CD4-positive, alpha-beta T cell treated with Interleukin-4 for 1 hour (primary cell): Measurements from ENCODE around the gene UAP1L1.

Source experiments
- DNase-seq, 2 donors: peaks; one replicate each; pipeline ENCODE4 v3.0.0-alpha.2; 2020 to 2022

Gene UAP1L1

GRCh38 chr9:137077758-137078693 lies 709 bp downstream of the UAP1L1 start:
- peak; percentile 45 to 53 for DNase-seq

DNA sequence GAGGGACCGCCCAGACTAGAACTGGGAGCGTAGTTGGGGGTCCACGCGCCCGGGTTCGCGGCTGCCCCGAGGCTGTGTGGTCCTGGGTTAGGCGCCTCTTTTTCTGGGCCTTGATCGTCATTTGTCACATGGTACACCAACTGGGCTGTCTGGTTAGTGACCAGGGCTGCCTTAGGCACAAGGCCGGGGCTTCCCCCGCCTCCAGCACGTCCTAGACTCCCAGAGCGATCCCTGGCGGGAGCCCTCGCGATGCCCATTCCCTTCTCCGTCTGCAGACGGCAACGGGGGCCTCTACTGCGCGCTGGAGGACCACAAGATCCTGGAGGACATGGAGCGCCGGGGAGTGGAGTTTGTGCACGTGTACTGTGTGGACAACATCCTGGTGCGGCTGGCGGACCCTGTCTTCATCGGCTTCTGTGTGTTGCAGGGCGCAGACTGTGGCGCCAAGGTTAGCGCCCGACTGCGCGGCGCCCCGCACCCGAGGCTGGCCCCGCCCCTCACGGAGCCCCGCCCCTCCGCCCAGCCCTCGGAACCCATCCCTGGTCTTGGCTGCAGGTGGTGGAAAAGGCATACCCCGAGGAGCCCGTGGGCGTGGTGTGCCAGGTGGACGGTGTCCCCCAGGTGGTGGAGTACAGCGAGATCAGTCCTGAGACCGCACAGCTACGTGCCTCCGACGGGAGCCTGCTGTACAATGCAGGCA lies 1.5 kb downstream of the UAP1L1 start:
- no peak for DNase-seq

- DNase-seq = no peak
Observed at GRCh38 chr9:137079401-137079787, 2.1 kb downstream of the UAP1L1 start.

GRCh38 chr9:137080260-137081122 lies 3.2 kb downstream of the UAP1L1 start:
- no peak for DNase-seq

DNA sequence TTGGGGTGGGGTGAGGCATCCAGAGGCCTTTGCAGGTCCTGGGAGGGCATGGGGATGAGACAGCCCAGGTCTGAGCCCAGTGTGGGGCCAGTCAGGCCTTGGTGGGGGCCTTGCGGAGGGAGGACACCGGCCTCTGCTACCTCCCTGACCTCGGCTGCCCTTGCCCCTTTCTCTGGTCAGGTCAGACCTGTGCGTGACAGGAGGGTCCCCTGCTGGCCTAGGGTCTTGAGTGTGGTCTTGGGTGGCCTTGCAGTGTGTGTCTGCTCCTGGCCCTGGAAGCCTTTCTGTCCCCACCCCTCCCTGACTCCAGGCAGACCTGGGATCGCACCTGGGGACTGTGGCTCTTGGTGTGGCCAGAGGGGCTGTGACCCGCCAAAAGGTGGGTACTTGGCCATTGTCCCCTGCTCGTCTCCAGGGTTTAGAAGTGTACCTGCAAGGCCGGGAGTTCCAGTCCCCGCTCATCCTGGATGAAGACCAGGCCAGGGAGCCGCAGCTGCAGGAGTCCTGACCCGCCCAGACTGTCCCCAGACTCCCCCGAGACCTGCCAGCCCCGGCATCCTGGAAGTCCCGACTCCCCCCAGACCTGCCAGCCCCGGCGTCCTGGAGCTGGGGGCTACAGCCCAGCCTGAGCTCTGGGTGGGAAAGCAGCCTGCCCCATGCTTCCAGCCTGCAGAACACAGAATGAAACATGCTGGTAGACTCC lies 5.1 kb downstream of the UAP1L1 start:
- no peak for DNase-seq

GRCh38 chr9:137082925-137083290 lies 5.6 kb downstream of the UAP1L1 start:
- no peak for DNase-seq

- no peak for DNase-seq
Observed at GRCh38 chr9:137083394-137084004, 6.2 kb downstream of the UAP1L1 start.

GRCh38 chr9:137084526-137084925 lies 7.2 kb downstream of the UAP1L1 start:
- no peak for DNase-seq

DNA sequence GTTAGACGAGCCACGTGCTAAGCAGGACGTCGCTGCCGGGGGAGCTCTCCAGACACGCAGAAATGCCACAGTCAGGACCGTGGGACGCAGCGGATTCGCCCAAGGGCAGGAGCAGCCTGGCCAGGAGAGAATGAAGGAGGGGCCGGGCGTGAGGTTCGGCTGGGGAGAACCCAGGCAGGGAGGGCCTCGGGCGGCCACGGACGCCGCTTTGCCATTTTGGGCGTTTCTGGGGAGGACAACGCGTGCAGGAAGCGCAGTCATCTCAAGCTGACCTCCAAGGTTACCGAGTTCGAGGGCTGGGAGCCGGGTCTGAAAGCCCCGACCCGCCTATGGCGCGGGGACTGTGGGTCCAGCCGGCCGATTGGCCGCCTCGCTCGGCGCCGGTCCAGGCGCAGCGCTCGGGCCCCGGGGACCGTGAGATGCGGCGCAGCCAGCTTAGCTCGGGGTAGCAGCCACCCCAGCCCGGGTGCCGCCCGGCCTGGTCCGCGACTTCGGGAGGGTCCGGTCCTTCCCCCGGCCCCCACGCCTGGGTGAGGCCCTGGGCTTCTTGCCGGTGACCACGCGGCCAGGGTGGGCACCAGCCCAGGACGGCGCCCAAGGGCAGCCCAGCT lies 8.7 kb downstream of the UAP1L1 start:
- DNase-seq = peak; percentile 37 to 39

DNA sequence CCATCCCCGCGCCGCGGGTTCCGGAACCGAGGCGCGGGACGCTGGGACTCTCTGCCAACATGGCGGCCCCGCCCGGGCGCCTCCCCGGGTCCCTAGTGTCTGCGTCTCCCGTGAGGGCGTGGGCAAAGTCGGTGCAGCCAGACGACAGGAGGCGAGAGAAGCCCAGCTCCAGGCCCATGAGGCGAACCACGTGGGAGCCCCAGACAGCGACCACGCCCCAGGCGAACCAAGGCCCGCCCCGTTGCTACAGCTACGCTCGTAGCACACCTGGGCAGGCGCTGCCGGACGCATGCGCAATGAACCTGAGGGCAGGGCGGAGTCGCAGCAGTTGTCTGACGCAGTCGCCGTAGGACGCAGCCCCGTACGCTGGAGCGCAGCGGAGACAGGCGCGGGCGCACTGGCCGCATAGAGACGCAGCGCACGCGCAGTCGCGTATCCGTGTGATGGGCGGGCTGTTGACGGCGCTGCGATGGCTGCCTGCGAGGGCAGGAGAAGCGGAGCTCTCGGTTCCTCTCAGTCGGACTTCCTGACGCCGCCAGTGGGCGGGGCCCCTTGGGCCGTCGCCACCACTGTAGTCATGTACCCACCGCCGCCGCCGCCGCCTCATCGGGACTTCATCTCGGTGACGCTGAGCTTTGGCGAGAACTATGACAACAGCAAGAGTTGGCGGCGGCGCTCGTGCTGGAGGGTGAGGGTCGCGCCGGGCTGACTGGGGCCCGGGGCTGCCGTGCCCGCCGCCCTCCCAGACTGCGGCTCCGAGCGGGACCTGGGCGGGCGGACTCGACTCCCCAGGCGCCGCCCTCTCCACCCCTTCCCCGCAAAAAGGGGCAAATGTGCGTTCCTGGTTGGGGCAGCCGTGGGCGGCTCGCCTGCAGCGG lies 9.5 kb downstream of the UAP1L1 start, which contains the start of gene MAN1B1:
Gene MAN1B1, plus strand, starts transcription at position 455 of the 878 bp plus-strand sequence. Its CDS starts 15 bp downstream, at position 470.
- peak; percentile 99 to 100 for DNase-seq

DNA sequence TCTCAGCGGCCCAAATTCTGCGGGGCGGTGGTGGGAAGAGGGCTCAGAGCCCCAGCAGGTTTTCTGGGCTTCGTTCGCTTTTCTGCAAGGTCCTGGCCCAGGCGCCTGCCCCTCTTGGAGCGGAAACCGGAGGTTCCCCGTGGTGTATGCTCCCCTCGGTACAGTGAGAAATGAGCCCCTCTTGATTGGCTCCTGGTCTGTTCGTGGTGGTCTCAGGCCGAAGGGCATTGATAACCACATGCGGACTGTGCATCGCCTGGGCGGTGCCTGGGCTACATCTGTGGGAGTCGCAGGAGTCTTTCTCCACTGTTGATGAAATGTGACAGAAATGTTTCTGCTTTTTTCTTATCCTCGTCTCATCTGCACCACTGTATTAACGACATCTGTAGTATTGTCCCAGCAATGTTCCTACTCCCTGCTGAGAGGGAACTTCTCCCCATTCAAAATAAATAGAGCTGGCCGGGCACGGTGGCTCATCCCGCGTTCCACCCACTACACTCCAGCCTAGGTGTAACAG lies 10.2 kb downstream of the UAP1L1 start:
- no peak for DNase-seq

DNA sequence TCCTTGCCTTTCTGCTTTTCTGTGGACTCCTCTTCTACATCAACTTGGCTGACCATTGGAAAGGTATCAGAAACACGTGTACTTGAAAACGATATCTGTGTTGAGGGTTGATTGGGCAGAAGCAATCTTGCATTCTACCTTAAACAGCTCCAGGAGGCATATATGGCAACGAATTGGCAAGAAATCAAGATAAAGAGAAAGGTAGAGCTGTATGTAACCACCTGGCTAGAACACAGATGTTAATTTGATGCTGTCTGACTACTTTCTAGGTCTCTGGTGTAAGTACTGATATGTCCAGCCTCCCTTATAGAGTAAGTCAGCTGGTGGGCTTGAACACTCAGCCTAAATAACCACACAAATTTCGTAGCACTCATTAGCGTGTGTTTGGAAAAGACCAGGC lies 10.8 kb downstream of the UAP1L1 start:
- DNase-seq = no peak

GRCh38 chr9:137089232-137089947 lies 12.1 kb downstream of the UAP1L1 start:
- no peak for DNase-seq

DNA sequence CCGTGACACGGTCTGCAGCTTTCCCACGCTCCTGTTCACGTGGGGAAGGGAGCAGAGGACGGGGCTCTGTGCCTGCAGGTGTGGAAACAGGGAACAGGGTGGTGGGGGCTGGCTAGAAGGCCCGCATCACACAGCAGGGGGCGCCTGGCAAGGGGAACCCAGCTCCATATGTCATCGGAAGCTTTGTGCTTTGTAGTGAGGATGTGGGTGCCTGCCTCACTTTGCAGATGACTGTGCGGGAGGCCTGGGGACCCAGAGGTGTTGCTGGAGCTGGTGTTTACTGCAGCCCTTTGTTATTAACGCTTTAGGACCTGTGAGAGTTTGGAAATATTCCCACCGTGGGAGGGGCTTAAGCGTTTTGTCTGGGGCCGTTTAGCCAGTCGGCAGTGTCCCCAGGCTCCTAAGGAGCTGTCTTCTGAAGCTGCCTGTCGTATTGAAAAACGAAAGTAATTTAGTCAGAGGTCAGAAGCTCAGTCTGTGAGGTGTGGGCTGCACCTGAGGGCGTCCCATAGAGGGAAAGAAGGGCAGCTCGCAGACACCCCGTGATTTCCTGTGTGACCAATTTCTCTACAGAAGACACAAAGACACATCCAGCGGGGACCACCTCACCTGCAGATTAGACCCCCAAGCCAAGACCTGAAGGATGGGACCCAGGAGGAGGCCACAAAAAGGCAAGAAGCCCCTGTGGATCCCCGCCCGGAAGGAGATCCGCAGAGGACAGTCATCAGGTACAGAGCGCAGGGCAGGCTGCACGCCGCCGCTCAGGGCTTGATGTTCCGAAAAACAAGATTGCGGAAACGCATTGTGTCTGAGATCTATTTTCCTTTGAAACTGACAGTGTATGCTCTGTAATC lies 18.6 kb downstream of the UAP1L1 start:
- peak; percentile 83 to 88 for DNase-seq

DNA sequence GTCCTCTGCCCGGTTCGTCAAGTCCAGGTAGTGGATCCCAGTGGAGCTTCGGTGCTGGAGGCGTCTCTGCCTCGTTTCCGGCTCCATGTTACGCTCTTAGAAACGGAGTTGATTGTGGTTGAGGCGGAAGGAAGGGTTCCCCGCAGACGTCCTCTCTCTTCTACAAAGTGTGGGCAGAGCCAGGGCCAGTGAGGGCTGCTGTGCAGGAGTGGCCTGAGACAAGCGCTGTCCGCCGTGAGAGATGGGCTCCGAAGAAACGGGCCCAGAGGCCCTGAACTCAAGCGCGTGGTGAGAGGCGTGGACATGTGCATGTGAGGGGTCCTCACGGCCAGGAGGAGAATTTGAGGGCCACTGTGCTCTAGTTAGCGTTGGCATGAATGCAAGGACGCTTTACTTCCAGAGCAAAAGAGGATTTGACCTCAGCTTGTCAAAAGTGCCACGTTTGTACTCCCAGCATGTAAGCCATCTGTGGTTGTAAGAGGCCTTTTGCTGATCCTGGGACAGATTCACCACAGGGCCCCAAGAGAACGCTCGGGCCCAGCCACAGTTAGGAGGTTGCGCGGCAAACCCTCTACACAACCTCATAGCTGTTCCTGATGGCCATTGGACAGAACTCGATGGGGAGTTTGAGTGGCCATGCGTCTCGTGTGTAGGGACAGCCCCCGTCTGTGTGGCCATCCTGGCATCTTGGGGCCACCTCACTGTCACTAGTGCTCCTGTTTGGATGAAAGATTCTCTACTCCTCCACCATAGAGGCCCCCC lies 19.6 kb downstream of the UAP1L1 start:
- DNase-seq = no peak

- no peak for DNase-seq
Observed at GRCh38 chr9:137097761-137098462, 20.6 kb downstream of the UAP1L1 start.

GRCh38 chr9:137099231-137099630 lies 21.9 kb downstream of the UAP1L1 start:
- DNase-seq = no peak
